B cell (primary cell): Measurements from ENCODE around the gene TSPAN32. TPM values are rescaled to one million over a fixed set of nuclear protein-coding genes. Genes with fewer than 3 reads are reported as not detected.

Experiments
- ATAC-seq: fragments of 200-7000 bp; cut with Tn5 transposase; one replicate; pipeline ENCODE4 v1.10.0; 2021; ENCODE audit warnings: low read depth, mild to moderate bottlenecking, moderate number of reproducible peaks, moderate library complexity
- CTCF ChIA-PET: fragments of 350-600 bp; sonication (Branson Sonifier 250); formaldehyde crosslinking; loops from one replicate; lab custom pipeline; 2021; ENCODE audit warnings: antibody characterized with exemption, inconsistent platforms; lab: Charles Lee
- POLR2A ChIA-PET: fragments of 350-600 bp; sonication (Branson Sonifier 250); formaldehyde crosslinking; loops from one replicate; lab custom pipeline; 2021; ENCODE audit warnings: antibody characterized with exemption; lab: Charles Lee
- DNase-seq: peaks from one replicate; pipeline ENCODE4 v3.0.0; 2013
- H2AFZ ChIP-seq: 2 replicates; pipeline ENCODE4 v1.6.1; 2012; ENCODE audit warnings: mild to moderate bottlenecking, low read depth, low read length; ENCODE audit not compliant: insufficient read depth, poor library complexity, severe bottlenecking
- H3K27ac ChIP-seq, 2 donors: 1 replicate in 1 of 2; 2 replicates in 1 of 2; pipeline ENCODE4 v1.5.1; 2012 to 2013; ENCODE audit warnings: low read length in 2 of 2, mild to moderate bottlenecking in 2 of 2, moderate library complexity in 1 of 2
- H3K27me3 ChIP-seq, 4 experiments: fragments of 200-600 bp in 1 of 4; sonication (generic) in 1 of 4; replicated peaks in 1 of 4; 1 replicate in 2 of 4; 2 replicates in 2 of 4; pipeline versions ENCODE4 v1.6.1 to v1.7.0; 2013 to 2016; ENCODE audit warnings: low read length in 3 of 4, mild to moderate bottlenecking in 2 of 4, mixed read lengths in 1 of 4, moderate library complexity in 1 of 4; ENCODE audit not compliant: insufficient read depth in 4 of 4, control insufficient read depth in 3 of 4; ENCODE audit errors: control extremely low read depth in 1 of 4
- H3K36me3 ChIP-seq, 2 experiments: replicated peaks in 1 of 2; 1 replicate in 1 of 2; 2 replicates in 1 of 2; pipeline versions ENCODE4 v1.6.1 to v1.7.1; 2013; ENCODE audit warnings: low read length in 1 of 2; ENCODE audit not compliant: insufficient read depth in 2 of 2, control insufficient read depth in 1 of 2; ENCODE audit errors: control extremely low read depth in 1 of 2, extremely low read depth in 1 of 2
- H3K4me1 ChIP-seq, 2 donors: fragments of 200-600 bp in 1 of 2; sonication (generic) in 1 of 2; 1 replicate in 1 of 2; 2 replicates in 1 of 2; pipeline versions ENCODE4 v1.5.1 to v1.6.1; 2013 to 2017; ENCODE audit warnings: low read length in 2 of 2; ENCODE audit not compliant: control insufficient read depth in 2 of 2, insufficient read depth in 2 of 2
- H3K4me2 ChIP-seq: replicated peaks from 2 replicates; pipeline ENCODE3; 2012; ENCODE audit warnings: mild to moderate bottlenecking, low read depth, low read length; ENCODE audit not compliant: poor library complexity, severe bottlenecking
- H3K4me3 ChIP-seq, 5 experiments: fragments of 200-600 bp in 1 of 5; sonication (generic) in 1 of 5; 1 replicate in 3 of 5; 2 replicates in 2 of 5; pipeline versions ENCODE4 v1.5.1 to v1.7.0; 2011 to 2016; ENCODE audit warnings: low read length in 4 of 5, mild to moderate bottlenecking in 4 of 5, low read depth in 2 of 5, control low read depth in 1 of 5, moderate library complexity in 1 of 5; ENCODE audit not compliant: insufficient read depth in 1 of 5; ENCODE audit errors: control extremely low read depth in 1 of 5, extremely low read depth in 1 of 5
- H3K79me2 ChIP-seq: fragments of 200-600 bp; sonication (generic); one replicate; pipeline ENCODE4 v1.6.0; 2016; ENCODE audit warnings: low read length; ENCODE audit not compliant: control insufficient read depth, insufficient read depth
- H3K9ac ChIP-seq: fragments of 200-600 bp; sonication (generic); 2 replicates; pipeline ENCODE4 v1.6.1; 2017; ENCODE audit warnings: mild to moderate bottlenecking, low read length, moderate library complexity
- H3K9me3 ChIP-seq, 3 donors: one replicate each; pipeline versions ENCODE4 v1.6.1 to v1.7.1; 2013; ENCODE audit warnings: low read length in 2 of 3; ENCODE audit not compliant: control insufficient read depth in 2 of 3, insufficient read depth in 1 of 3; ENCODE audit errors: control extremely low read depth in 1 of 3
- H4K20me1 ChIP-seq: 2 replicates; pipeline ENCODE4 v1.6.0; 2012; ENCODE audit warnings: mild to moderate bottlenecking, low read length; ENCODE audit not compliant: insufficient read depth, control insufficient read depth, poor library complexity, severe bottlenecking
- H3K27ac Mint-ChIP-seq: one replicate; pipeline ENCODE4 v1.8.0; 2021; ENCODE audit warnings: mixed read lengths
- H3K27me3 Mint-ChIP-seq: one replicate; pipeline ENCODE4 v1.8.0; 2021; ENCODE audit warnings: mixed read lengths
- H3K4me1 Mint-ChIP-seq: one replicate; pipeline ENCODE4 v1.8.0; 2021; ENCODE audit warnings: mixed read lengths
- H3K4me3 Mint-ChIP-seq: one replicate; pipeline ENCODE4 v1.8.0; 2021; ENCODE audit warnings: mixed read lengths
- H3K9me3 Mint-ChIP-seq: one replicate; pipeline ENCODE4 v1.8.0; 2022; ENCODE audit warnings: mixed read lengths; ENCODE audit not compliant: insufficient read depth
- EZH2 ChIP-seq: IDR thresholded peaks from 2 replicates; pipeline ENCODE4 v1.6.1; 2012; ENCODE audit warnings: borderline replicate concordance, low read depth, mild to moderate bottlenecking, moderate library complexity, low read length; ENCODE audit not compliant: insufficient read depth, poor library complexity, severe bottlenecking
- WGBS: methylation state at CpG from one replicate; pipeline ENCODE4 v1.1.5; 2013; ENCODE audit warnings: missing lambda C conversion rate; ENCODE audit not compliant: insufficient coverage; 5-methylcytosine and 5-hydroxymethylcytosine counted together
- intact Hi-C: fragments of 100-400 bp; cut with micrococcal nuclease; formaldehyde crosslinking; loops from one replicate; pipeline ENCODE4 v1.10.0; 2022
- polyA plus RNA-seq: library from polyadenylated mRNA; depleted of rRNA; stranded (reverse); fragments of >200 nt; gene quantifications from 2 replicates; pipeline ENCODE4 v1.2.3, GENCODE V29; 2012
- total RNA-seq, 2 donors: library from RNA; stranded (reverse); fragments of 120-200 nt in 1 of 2; gene quantifications; 1 replicate in 1 of 2; 2 replicates in 1 of 2; pipeline versions ENCODE4 v1.2.3 to v1.2.4, GENCODE V29; 2013 to 2022
- TF ChIP-seq, protein P1 (sequence below): fragments of 200-600 bp; IDR thresholded peaks from one replicate; pipeline ENCODE4 v1.8.0; 2022; ENCODE audit warnings: antibody characterized with exemption, mild to moderate bottlenecking

Gene TSPAN32
- total and polyA plus RNA-seq, 2 donors (not counting 1 experiment from before 2014, with no cell fraction given): 22.2 to 75.9 TPM

DNA sequence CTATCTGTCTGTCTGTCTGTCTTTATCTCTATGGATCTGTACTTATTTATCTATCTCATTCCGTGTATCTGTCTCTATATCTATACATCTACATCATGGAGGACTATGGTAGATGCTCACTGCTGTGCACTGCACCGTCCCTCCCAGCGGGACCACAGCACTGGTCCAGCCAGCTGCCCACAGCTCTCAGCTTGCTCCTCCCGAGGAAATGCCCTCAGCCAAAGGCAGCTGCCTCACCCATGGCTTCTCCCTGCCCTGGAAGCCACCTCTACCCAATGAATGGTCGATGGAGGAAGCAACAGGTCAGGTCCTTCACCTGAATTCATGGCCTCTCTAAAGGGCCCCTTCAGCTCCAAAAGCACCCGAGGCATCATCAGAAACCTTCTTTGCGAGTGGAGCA, 60.6 kb downstream of the TSPAN32 start:
- ChIA-PET CTCF (no interaction called here), POLR2A (no interaction called here)
- no peak overlapping the region for H3K27ac Mint-ChIP-seq

DNA sequence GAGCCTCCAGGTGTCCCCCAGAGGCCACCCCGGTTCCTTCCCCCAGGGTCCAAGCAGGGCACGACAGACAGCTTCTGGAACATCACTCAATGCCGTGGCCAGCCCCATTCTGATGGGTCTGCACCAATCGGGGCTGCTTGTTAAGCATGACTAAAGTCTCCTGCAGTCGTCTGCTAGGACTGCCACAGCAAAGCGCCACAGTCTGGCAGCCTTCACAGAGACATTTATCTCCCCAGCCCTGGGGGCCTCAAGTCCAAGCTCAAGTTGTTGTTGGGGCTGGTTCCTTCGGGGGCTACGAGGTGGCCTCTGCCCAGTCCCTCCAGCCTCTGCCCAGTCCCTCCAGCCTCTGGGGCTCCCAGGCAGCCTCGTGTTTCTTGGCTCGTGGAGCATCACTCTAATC, 61.3 kb downstream of the TSPAN32 start:
- POLR2A ChIA-PET: no interaction called here
- WGBS: 83% methylated on average over 9 of the region's 10 CpGs

More for the DNA sequence above, 60.6 kb downstream of the TSPAN32 start:
- Histone ChIP-seq H3K4me1 (peaks cover 0 to 5% of the 10 kb centered on the region in 2 donors), H3K4me2 (no peak overlapping the region), H3K79me2 (no peaks in the 10 kb centered on the region), H3K4me3 (no peak overlapping the region), H2AFZ (no peak overlapping the region), H3K27me3 (no peaks in the 10 kb centered on the region), H3K9me3 (no peaks in the 10 kb centered on the region), H3K9ac (no peak overlapping the region), H3K36me3 (no peaks in the 10 kb centered on the region), H3K27ac (no peak overlapping the region), H4K20me1 (no peaks in the 10 kb centered on the region)
- ATAC-seq (no peak), DNase-seq (no peak)
- peaks cover 10% of the 10 kb centered on the region for H3K4me1 Mint-ChIP-seq
- H3K27me3 Mint-ChIP-seq: no peaks in the 10 kb centered on the region
- intact Hi-C loops: no loop called here
- no peaks in the 10 kb centered on the region for H3K9me3 Mint-ChIP-seq
- TF ChIP-seq EZH2: no peak
- TF ChIP-seq, protein P1, sequence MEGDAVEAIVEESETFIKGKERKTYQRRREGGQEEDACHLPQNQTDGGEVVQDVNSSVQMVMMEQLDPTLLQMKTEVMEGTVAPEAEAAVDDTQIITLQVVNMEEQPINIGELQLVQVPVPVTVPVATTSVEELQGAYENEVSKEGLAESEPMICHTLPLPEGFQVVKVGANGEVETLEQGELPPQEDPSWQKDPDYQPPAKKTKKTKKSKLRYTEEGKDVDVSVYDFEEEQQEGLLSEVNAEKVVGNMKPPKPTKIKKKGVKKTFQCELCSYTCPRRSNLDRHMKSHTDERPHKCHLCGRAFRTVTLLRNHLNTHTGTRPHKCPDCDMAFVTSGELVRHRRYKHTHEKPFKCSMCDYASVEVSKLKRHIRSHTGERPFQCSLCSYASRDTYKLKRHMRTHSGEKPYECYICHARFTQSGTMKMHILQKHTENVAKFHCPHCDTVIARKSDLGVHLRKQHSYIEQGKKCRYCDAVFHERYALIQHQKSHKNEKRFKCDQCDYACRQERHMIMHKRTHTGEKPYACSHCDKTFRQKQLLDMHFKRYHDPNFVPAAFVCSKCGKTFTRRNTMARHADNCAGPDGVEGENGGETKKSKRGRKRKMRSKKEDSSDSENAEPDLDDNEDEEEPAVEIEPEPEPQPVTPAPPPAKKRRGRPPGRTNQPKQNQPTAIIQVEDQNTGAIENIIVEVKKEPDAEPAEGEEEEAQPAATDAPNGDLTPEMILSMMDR: no peak
- H3K4me3 Mint-ChIP-seq: no peak overlapping the region
- WGBS: 94% methylated on average over 7 of the region's 7 CpGs

More for the DNA sequence above, 61.3 kb downstream of the TSPAN32 start:
- H2AFZ ChIP-seq: no peak overlapping the region
- no peaks in the 10 kb centered on the region for H3K36me3 ChIP-seq
- CTCF ChIA-PET: no interaction called here
- H3K79me2 ChIP-seq: no peaks in the 10 kb centered on the region
- no peaks in the 10 kb centered on the region for H3K9me3 ChIP-seq
- H3K4me1 ChIP-seq: peaks cover 0 to 5% of the 10 kb centered on the region in 2 donors
- H3K4me2 ChIP-seq: no peak overlapping the region
- H3K27me3 ChIP-seq: no peaks in the 10 kb centered on the region
- Mint-ChIP-seq H3K27ac (no peak overlapping the region), H3K4me3 (no peak overlapping the region), H3K4me1 (peaks cover 11% of the 10 kb centered on the region), H3K9me3 (no peaks in the 10 kb centered on the region), H3K27me3 (no peaks in the 10 kb centered on the region)
- no peak for DNase-seq
- no peak overlapping the region for H3K9ac ChIP-seq
- intact Hi-C loops: no loop called here
- no peaks in the 10 kb centered on the region for H4K20me1 ChIP-seq
- TF ChIP-seq, protein P1: no peak
- no peak for TF ChIP-seq EZH2
- no peak overlapping the region for H3K27ac ChIP-seq
- no peak for ATAC-seq
- no peak overlapping the region for H3K4me3 ChIP-seq
